HG03060 (cell line): ENCODE results near the gene SMPD3.
A peak's percentile ranks its signal among the peaks of the same experiment; 100 is the strongest.

Experiments
- ATAC-seq: cut with Tn5 transposase; IDR thresholded peaks from one replicate; pipeline ENCODE4 v1.9.1; 2021; ENCODE audit warnings: low read depth, moderate number of reproducible peaks; ENCODE audit not compliant: unreplicated experiment

Gene SMPD3

DNA sequence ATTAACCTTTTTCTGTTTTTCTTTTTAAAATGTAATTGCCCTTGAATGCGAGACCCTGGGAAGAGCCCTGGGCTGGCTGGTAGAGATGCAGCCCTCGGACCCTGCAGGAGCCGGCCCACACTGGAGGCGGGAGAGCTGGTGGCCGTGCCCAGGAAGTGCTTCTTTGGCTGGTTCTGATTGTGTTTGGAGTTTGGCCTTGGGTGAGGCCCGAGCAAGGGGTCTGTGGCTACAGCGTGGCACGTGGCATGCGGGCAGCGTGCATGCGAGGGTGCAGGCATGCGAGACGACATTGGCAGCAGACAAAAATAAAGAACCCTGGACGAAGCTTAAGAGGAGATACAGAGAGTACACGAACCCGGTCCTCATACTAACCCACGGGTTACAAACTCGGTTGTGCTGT lies 87.8 kb downstream of the SMPD3 start:
- ATAC-seq, result no peak

DNA sequence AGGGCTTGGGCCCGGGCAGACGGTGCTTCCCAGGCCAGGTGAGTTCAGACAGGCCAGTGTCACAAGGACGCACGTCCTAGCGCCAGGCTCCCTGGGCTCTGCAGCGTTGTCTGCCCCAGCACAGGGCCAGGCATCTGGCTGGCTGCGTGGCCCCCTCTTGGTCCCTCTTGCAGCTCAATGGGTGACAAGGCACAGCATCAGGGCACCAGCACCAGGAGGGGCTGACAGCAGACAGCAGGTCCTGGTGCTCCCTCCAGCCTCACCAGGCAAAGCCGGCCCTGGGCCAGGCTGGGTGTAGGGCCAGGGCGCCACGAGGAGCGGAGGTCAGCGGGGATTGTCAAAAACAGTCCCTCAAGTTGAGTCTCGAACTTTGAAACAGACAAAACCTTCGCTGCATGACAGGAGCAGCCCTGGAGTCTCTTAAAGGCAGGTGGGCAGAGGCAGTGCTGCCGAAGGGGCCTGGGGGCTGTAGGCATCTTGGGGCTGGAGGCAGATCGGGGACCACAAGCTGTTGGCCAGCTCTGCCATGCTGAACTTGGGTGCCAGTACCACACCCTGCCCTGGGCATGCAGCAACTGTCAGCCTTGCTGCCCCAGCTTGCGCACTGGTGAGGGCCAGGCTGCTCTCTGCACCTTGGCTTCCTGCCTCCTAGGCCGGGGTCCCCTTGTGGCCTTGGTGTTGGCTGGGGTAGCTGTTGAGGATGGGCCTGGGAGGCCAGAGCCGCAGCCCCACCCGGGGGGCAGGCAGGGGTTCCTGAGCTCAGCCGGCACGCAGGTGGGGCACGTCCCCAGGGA lies 88.7 kb downstream of the SMPD3 start:
- ATAC-seq, result no peak

DNA sequence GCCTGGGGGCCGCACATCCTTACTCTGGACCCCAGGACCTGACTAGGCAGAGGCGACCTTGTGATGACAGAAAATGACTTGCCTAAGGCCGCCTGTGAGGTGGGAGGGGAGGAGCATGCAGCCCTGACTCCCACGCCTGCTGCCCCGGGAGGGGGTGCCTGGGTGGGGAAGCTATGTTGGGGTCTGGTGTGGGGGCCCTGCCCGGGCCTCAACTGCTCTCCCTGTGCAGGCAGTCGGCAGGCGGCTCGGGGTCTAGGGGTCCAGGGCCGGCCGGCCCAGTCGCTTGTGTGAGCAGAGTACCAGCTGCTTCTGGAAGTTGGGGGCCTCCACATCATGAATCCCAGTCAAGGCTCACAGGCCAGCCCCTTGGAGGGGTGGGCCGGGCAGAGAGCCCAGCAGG lies 89.4 kb downstream of the SMPD3 start:
- no peak for ATAC-seq

DNA sequence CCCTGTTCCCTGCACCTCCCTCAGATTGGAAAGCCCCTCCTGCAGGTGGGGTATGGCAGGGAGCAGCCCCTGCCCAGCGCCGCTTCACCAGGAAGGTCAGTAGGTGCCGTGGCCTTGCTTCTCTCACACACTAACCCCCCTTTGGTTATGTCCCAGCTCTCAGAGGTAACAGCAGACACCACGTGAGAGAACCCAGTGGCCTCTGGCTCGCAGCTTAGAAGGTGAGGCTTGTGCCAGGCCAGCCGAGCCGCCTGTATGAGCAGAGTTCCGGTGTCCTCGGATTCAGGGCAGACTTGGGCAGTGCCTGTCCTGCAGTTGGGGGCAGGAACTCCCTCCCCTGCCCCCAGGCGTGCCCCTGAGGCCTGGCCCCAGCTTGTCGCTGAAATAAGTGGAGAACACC lies 90.4 kb downstream of the SMPD3 start:
- no peak for ATAC-seq

DNA sequence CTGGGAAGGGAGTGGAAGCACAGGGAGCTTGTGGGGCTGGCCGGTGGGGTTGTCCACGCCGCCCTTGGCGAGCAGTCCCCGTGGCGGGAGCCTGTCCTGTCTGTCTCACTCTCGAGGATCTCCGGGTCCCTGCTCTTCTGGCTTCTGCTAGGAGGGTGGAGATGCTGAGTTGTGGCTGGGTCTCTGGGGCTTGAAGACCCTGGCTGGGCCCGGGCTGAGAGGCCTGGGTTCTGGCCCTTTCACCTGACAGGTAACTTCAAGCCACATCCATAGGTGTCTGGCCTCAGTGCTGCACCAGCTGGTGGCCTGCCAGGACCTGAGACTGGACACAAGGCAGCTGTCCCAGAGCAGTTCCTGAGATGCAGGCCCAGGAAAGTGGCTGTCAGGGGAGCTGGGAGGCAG lies 90.8 kb downstream of the SMPD3 start:
- ATAC-seq, result no peak

DNA sequence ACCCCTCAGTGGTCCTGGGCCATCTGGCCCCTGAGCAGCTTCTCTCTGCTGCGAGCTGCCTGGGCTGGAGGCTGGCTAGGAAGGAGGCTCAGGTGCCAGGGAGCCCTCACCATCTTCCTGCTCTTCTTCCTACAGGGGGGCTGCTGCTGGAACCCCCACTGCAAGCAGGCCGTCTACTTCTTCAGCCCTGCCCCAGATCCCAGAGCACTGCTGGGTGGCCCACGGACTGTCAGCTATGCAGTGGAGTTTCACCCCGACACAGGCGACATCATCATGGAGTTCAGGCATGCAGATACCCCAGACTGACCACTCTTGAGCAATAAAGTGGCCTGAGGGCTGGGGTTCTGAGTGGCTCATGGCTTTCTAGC lies 91.4 kb downstream of the SMPD3 start:
- no peak for ATAC-seq

DNA sequence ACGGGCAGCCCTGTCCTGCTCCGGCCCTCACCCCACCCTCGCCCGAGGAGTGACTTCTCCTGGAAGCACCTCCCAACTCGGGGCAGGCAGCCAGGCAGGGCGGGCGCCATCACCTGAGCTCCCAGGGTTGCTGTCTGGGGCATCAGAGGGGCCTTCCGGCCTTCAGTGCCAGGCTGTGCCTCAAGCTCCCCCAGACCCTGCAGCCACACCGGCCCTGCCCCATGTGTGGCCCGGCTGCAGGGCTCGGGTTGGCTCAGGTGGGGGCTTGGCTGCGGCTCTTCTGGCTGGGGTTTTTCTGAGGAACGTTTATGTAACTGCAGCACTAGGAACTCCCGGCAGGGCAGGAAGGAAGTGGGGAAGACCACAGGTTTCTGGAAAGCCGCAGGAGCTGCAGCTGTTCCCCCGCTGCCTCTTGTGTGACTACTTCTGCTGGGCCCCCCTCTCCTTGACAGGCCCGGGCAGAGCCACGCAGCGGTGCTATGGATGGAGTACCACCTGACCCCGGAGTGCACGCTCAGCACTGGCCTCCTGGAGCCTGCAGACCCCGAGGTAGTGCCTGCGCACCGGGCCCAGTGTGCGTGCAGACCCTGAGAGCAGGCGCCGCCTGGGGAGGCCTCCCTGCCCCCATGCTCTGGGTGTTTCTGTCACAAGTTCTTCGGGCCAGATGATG lies 91.9 kb downstream of the SMPD3 start:
- peak; percentile 41 for ATAC-seq

DNA sequence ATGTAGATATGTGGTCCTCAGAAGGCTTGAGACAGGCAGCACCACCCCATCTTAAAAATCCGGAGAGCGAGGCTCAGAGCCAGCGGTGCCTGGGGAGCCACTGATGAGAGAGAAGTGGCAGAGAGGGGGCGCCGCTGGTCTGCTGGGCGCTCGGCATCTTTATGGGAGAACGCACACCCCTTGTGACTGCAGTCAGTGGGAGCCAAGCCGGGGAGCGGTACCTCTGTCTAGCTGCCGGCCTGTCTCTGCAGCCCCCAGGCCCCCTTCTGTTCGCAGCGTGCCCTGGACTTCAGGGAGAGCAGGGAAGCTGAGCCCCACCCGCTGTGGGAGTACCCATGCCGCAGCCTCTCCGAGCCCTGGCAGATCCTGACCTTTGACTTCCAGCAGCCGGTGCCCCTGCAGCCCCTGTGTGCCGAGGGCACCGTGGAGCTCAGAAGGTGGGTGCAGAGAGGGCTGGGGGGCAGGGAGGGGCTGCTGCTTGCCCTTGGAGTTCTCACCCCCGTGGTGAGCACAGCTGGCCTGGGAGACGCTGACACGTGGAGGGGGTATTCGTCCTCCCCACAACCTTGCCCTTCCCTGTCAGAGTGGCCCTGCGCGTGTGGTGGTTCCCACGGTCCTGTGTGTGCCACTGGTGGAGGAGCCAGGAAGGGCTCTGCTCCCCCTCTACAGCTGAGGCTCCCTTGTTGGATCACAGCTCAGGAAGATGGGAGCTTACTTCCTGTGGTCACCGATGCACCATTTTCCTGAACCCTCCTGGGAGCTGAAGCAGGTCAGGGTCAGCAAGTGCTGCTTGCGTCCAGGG lies 92.7 kb downstream of the SMPD3 start:
- no peak for ATAC-seq

DNA sequence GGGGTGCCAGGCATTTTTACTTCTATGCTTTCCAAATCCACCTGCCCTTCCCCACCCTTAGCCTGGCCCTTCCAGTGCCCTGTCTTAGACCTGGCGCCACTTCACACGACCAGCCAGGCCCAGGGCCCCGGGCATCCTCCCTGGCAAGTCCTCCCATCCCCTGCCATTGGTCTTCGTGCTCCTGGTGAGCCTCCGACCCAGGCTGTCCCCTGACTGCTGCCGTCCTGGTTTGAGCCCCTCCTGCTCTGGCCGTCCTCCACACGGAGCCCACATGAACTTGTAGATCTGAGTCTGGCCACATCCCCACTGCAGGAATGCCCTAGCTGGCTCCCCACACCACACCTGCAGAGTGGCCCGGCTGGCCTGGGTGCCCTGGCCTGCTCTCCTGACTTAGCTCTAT lies 93.5 kb downstream of the SMPD3 start:
- ATAC-seq, result no peak

DNA sequence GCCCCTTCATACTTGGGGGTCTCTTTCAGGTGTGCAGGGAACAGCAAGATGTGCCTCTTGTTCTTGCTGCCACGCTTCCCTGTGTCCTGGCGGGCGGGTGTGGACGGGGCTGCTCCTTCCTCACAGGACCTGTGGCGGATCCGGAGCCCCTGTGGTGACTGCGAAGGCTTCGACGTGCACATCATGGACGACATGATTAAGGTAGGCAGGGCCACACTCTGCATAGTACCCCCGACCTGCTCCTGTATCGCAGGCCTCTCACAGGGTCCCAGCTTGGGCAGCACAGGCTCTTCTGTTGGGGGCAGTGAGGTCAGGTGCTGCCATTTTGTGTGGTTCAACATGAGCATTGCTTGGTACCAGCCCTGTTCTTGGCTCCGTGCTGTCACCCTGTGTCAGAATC lies 94.9 kb downstream of the SMPD3 start:
- ATAC-seq, result no peak

DNA sequence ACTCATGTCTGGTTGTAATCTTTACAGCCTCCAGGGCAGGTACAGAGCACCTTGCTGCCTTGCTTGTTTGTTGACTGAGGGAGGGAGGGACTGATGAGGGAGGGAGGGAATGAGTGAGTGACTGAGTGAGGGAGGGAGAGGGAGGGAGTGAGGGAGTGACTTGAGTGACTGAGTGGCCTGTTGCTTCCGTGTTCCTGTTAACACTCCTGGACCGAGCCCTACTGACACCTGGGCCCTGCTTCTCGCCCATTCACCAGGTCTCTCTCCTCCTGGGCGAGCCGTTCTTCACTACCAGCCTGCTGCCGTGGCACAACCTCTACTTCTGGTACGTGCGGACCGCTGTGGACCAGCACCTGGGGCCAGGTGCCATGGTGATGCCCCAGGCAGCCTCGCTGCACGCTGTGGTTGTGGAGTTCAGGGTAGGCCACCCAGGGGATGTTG lies 96.3 kb downstream of the SMPD3 start:
- no peak for ATAC-seq

DNA sequence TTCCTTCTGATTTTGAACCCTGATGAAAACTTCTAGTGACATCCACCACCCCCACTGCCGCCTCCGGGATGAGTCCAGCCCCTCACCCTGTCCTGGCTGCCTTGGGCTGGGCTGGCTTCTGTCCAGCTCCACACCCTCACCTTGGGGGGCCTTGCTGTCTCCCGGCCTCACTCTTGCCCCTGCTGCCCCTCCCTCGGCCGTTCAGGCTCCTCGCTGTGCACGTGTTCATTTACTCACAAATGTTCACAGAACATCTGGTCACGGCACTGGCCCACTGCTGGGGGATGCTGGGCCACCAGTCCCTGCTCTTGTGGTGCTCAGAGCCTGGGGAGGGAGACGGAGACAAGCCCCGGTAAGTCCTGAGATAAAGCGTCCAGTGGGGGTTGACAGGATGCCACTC lies 96.8 kb downstream of the SMPD3 start:
- no peak for ATAC-seq

DNA sequence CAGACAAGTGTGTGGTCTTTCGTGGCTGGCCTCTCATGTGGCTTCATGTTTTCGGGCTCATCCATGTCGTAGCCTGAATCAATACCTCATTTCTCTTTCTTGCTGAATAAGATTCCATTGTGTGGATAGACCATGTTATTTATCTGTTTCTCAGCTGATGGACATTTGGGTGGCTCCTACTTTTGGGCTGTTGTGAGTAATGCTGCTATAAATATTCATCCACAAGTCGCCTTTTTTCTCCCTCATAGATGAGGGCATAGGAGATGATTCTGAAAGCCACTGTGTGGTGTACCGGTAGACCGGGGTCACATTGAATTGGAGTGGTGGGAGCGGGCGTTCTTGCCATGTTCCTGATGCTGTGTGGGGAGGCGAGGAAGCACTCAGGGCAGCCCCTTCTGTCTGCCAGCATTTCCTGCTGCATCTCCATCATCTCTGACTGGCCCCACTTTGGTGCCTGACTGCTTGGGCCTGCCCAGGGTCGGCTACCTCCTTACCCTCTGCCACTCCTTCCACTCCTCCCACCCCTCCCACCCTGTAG lies 97.4 kb downstream of the SMPD3 start:
- no peak for ATAC-seq

DNA sequence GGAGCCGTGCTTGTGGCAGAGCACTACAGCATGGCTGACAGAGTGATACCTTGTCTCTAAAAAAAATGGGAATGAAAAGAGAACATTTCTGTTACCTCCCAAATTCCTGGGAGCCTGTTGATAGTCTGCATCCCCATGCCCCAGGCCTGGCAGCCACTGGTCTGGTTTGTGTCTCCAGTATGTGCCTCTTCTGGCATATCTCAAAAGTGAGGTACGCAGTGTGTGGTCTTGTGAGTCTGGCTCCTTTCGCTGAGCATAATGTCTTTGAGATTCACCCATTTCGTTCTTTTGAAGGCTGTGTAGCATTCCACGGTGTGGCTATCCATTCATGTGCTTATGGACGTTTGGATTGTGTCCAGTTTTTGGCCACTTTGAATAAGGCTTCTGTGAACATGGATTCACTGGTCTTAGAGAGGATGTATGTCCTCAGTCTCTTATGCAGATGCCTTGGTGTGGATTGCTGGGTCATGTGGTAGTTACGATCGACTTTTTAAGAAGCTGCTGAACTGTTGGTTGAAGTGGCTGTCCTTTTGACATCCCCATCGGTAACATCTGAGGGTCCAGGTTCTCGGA lies 98.4 kb downstream of the SMPD3 start:
- no peak for ATAC-seq

DNA sequence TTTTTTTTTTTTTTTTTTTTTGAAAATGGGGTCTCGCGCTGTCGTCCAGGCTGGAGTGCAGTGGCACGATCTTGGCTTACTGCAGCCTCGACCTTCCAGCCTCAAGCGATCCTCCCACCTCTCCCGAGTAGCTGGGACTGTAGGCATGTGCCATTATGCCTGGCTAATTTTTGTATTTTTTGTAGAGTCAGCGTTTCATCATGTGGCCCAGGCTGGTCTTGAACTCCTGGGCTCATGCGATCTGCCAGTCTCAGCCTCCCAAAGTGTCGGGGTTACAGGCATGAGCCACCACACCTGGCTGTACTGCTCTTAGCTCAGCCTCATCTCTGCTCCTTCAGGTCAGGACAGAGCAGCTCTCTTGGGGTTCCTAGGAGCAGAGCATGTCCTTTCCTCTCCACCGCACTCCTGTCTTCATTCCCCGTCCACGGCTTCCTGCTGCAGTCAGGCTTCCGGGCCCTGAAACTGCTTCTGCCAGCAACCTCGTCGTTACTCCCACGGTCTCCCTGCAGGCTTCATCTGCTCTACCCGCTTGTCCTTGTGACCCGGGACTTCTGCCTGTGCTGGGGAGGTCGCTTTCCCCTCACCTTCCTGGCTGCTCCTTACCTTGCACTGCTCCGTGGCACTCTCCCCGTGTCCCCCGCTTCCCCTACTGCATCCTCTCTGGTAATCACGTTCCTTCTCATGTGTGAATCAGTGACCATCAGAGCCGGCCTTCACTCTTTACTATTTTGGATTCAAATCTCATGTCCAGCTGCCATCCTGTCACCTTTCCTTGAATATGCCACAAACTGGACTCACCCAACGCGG lies 99.5 kb downstream of the SMPD3 start:
- ATAC-seq, result no peak

DNA sequence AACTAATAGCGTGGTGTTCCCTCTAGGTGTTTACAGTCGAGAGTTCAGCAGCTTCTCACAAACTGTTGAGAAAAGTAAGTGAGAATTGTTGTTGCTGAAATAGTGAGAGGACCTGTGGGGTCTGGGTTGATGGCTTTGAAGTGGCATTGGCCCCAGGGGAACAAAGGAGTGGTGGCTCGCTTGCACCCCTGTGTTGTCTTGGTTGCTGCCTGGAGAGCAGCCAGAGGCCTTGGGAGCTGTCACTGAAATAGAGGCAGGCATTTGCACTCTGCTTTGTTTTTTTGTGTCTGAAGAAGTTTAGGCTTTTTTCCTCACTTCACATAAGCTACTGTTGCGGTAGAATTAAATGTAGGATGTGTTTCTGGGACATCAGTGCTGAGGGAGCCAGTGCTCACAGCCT lies 100.7 kb downstream of the SMPD3 start:
- ATAC-seq, result no peak

DNA sequence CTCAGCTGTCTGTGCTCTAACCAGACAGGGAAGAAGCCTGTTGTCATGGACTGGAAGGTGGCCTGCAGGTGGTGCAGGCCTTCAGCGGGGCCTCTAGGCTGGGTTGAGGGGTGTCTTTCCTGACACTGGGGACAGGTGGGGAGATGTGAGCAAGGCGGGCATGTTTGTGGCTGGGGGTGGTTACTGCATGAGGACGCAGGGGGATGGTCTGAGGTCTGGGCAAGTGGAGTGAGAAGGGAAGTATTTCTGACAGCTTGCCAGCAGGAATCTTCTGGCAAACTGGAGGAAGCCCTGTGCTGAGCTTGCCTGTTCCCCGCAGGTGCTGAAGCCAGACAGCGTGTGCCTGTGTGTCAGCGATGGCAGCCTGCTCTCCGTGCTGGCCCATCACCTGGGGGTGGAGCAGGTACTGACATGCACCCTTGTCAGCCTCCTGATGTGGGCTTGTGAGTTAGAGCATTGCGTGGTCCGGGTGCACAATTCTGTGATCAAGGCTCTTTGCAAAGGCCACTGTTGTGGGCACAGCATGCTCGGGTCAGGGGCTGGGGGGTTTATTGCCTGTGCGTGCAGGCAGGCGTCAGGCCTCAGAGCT lies 101.3 kb downstream of the SMPD3 start:
- ATAC-seq, result no peak

DNA sequence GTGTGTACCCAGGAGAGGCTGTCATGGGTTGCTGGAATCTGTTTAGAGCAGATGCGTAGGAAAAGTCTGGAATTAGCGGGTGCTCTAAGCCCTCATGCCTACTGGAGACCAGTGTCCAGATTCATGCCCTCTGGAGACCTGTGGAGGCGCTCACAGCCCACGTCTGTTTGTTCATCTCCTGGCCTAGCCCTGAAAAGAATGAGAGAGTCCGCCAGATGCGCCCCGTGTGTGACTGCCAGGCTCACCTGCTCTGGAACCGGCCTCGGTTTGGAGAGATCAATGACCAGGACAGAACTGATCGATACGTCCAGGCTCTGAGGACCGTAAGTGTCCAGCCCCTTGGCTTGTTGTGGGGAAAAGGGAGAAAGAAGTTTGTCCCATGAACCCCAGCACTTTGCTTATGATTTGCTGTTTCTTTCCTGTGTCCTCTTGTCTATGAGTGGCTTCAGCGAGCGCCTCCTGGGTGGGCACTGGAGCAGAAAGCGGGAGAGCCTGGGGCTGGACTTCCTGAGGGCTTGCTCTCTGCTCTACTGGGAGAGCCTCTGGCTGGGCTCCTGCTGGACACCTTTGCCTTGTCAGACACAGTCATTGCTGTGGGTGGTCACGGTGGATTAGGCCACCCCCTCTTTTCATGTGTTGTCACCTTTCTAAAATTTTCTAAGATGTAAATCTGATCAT lies 102.2 kb downstream of the SMPD3 start:
- no peak for ATAC-seq

DNA sequence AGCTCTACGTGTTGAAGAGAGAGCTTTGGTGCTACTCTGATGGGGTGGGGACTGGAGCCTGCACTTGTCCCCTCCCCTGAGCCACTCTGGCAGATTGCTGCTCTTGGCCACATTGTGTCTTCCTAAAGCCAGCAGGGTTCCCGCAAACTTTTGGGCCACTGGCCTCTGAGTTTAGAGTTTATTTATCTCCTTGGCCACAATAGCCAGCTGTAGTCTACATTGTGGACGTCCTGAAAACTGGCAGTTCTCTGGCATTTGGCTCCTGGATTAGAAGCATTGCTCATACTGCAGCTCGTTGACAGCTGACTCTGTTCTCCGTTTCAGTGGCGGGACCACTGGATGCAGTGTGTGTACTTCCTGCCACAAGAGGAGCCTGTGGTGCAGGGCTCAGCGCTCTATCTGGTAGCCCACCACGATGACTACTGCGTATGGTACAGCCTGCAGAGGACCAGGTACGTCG lies 102.9 kb downstream of the SMPD3 start:
- ATAC-seq, result no peak
